GM12874 (cell line): Measurements from ENCODE around the gene PCDH9.

Experiments
- TF ChIP-seq, protein P1 (sequence below): IDR thresholded peaks from 2 replicates; pipeline ENCODE4 v1.5.1; 2011; ENCODE audit warnings: low read depth, mild to moderate bottlenecking, control low read depth, low read length, moderate library complexity; ENCODE audit not compliant: insufficient read depth

Gene PCDH9

DNA sequence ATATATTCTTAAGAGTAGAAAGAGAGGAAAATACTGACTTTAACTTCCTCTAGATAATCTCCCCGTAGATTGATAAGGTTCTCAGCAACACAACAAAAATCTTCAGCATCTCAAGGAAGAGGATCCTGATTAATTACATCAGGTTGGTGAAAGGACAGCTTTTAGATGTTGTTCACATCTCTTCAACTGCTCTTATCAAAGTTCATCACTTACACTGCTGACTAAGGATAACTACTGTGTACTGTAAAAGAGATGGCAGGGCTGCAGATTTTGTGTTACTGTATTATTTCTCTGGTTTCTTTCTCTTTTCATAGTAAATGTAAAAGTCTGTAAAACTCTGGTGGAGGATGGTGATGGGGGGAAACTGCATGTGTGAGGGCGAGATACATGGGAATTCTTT lies 133.7 kb downstream of the PCDH9 start:
- TF ChIP-seq, protein P1, sequence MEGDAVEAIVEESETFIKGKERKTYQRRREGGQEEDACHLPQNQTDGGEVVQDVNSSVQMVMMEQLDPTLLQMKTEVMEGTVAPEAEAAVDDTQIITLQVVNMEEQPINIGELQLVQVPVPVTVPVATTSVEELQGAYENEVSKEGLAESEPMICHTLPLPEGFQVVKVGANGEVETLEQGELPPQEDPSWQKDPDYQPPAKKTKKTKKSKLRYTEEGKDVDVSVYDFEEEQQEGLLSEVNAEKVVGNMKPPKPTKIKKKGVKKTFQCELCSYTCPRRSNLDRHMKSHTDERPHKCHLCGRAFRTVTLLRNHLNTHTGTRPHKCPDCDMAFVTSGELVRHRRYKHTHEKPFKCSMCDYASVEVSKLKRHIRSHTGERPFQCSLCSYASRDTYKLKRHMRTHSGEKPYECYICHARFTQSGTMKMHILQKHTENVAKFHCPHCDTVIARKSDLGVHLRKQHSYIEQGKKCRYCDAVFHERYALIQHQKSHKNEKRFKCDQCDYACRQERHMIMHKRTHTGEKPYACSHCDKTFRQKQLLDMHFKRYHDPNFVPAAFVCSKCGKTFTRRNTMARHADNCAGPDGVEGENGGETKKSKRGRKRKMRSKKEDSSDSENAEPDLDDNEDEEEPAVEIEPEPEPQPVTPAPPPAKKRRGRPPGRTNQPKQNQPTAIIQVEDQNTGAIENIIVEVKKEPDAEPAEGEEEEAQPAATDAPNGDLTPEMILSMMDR: no peak

DNA sequence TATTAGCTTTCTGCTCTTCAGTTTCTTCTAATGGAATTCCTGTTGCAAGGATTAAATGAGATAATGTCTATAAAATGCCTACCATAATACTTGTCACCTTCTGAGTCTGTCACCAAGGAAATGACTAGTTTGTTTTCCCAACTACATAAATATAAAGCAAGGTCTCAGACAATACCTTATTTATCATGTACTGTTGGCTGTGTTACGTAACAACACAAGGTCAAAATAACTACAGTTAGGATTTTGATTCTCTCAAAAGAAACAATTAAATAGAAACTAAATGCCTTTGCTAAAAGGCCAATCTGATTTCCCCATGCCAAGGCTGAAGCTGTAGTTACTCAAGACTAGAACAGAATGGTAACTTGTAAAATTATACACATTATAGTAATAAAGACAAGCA lies 134.5 kb downstream of the PCDH9 start:
- TF ChIP-seq, protein P1: no peak

DNA sequence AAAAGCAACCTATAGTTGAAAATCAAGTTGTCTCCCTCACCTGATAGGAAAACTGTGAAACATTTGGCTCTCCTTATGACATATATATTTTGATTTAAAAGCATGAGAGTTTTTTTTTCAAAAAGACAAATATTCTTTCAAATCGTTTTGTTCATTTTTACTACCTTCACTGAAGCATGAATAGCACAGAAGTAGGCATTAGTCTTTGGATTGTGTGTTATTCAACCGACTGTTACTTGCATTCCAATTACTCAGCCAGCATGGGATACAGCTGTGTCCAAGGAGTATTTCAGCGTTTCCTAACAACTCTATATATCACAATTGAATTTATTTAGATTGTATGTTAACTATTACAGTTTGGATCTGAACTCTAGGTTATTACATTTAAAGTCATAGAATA lies 135.2 kb downstream of the PCDH9 start:
- TF ChIP-seq, protein P1: no peak

DNA sequence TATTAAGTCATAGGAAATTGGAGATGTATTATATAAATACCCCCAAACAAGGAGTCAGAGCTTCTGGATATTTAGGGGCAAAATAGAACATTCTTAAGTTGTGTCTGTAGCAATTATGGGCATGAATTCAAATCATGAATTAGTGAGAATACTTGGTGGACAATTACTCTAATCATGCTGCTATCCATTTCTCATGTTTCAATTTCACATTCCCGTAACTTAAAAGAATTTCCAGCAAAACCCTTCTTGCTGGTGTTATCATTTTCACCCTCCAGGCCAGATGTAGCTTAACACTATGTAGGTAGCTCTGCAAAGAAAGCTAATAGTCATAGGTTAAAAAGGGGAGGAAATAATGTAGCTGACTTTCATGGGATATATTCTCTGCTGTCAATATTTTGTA lies 136.1 kb downstream of the PCDH9 start:
- TF ChIP-seq, protein P1: no peak

DNA sequence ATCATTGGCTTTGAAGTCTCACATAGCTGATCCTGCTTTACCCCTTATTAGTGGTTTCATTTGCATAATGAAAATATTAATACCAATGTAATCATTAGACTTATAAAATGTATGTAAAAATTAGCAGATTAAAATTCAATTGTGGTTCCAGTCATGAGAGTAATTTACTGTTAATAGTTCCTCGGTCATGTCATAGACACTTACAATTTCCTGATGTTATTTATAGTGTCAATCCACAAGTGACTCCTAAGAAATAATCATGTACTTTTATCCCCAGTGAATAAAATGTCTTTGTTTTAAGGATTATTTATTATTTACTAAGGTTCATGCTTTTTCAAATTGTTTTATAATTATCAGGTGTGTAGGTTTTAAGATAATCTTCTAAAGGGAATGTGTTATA lies 138.5 kb downstream of the PCDH9 start:
- TF ChIP-seq, protein P1: no peak

DNA sequence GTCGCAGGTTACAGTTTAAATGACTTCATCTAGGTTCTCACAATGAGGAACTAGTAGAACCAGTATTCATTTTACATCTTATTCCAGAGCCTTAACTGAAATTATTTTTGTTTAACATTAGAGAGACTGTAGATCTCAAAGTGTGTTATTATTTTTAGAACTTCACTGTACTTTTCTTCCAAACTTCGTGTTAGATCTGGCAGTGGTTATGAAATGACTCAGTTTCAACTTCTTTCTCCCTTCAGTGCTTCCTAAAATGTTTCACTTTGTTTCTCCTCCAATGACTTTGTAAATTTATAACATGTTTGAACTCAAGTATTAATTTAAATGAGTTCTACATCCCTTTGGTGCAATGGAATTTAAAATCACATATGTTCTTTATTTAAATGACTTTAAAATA lies 139.3 kb downstream of the PCDH9 start:
- TF ChIP-seq, protein P1: no peak

DNA sequence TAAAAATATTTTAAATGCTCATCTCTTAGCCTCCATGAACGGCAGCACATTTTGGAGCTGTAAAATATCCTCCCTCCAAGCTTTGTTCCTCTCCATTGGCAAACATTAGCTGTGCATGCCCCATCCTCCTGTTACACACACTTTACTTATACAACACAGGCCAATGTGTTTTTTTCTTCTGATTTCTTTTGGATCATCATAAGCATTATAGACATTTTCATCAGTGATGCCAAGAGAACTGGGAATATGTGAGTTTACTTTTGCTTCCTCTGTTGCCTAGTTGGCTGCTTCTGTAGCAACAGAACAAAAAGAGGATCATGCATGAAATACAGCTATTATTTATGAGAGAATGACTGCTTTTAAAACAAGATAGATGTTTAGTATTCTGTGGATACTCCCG lies 142.6 kb downstream of the PCDH9 start:
- TF ChIP-seq, protein P1: no peak

DNA sequence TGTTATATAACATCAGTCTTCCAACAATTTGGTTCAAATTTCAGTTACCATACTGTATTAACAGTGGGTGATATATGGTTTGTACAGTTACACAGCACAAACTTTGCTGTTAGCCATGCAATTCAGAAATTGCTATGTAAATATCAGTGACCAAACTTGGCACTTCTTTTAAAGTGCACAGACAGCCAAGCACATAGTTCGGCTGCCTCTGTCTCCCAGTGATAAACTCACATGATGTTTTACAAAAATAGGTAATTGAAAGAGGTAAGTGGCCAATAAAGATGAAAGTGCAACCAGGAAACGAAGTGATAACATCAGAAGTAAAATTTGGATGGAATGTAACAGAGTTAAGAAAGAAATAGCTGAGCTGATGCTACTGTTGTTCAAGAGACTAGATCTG lies 143.9 kb downstream of the PCDH9 start:
- TF ChIP-seq, protein P1: no peak
